Loucy (cell line): ENCODE measurements around the gene OXCT1.

ENCODE experiments used
- EZH2phosphoT487 ChIP-seq: fragments of 200-600 bp; IDR thresholded peaks from 2 replicates; pipeline ENCODE4 v1.6.1; 2018; ENCODE audit warnings: antibody characterized with exemption, mild to moderate bottlenecking, moderate library complexity, borderline replicate concordance
- TF ChIP-seq, protein P1 (sequence below): fragments of 200-600 bp; sonication (generic); conservative IDR thresholded peaks from 2 replicates; pipeline ENCODE4 v1.5.1; 2014; ENCODE audit warnings: mild to moderate bottlenecking, antibody characterized with exemption, low read length

DNA sequence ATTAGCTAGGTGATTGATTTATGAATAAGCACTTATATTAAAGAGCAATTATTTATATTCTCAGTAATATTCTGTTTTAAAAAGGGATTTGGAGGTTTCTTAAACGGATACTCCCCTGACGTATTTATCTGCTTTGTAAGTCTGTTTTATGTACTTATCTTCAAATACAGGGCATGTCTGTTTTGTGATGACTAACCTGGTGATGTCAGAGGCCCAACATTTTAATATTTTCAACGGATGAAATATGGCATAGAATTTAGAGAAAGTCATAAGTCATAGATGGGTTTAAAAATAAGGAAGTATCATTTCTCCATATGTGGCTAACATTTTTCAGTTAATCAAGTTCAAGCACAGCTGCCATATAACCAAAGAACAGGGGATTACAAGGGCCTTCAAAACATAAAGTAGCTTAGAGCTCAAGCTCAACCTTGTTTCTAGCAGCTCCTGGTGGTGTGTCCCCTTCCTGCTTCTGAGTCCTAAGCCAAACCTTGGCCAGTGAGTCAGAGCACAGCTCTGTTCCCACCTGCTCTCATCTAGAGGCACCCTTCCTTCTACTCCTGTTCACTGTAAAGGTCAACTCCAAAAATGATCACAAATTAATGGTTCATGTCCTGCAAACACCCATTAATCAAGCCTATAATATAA is 131.4 kb downstream of the OXCT1 start:
- TF ChIP-seq, protein P1, sequence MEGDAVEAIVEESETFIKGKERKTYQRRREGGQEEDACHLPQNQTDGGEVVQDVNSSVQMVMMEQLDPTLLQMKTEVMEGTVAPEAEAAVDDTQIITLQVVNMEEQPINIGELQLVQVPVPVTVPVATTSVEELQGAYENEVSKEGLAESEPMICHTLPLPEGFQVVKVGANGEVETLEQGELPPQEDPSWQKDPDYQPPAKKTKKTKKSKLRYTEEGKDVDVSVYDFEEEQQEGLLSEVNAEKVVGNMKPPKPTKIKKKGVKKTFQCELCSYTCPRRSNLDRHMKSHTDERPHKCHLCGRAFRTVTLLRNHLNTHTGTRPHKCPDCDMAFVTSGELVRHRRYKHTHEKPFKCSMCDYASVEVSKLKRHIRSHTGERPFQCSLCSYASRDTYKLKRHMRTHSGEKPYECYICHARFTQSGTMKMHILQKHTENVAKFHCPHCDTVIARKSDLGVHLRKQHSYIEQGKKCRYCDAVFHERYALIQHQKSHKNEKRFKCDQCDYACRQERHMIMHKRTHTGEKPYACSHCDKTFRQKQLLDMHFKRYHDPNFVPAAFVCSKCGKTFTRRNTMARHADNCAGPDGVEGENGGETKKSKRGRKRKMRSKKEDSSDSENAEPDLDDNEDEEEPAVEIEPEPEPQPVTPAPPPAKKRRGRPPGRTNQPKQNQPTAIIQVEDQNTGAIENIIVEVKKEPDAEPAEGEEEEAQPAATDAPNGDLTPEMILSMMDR = no peak
- TF ChIP-seq EZH2phosphoT487 = no peak
